Testis (tissue), 3 donors: Measurements from ENCODE around the gene PSMG2. TPM values are rescaled to one million over a fixed set of nuclear protein-coding genes. Genes with fewer than 3 reads are reported as not detected.

Experiments used
- DNase-seq: peaks from one replicate; pipeline ENCODE4 v3.0.0-alpha.2; 2019
- H3K27ac ChIP-seq, 2 donors: fragments of 200-600 bp; sonication (generic); one replicate each; pipeline ENCODE4 v1.5.1; 2019
- H3K27me3 ChIP-seq: fragments of 200-600 bp; sonication (generic); one replicate; pipeline ENCODE4 v1.5.1; 2019
- H3K36me3 ChIP-seq: fragments of 200-600 bp; sonication (generic); one replicate; pipeline ENCODE4 v1.5.1; 2017; ENCODE audit warnings: low read depth; ENCODE audit errors: missing control alignments
- H3K4me1 ChIP-seq: fragments of 200-600 bp; sonication (generic); one replicate; pipeline ENCODE4 v1.5.1; 2019
- H3K4me3 ChIP-seq, 2 donors: fragments of 200-600 bp; sonication (generic); one replicate each; pipeline ENCODE4 v1.5.1; 2017 to 2019
- H3K9me3 ChIP-seq: fragments of 200-600 bp; sonication (generic); one replicate; pipeline ENCODE4 v1.5.1; 2017
- POLR2A ChIP-seq: fragments of 450-650 bp; IDR thresholded peaks from one replicate; pipeline ENCODE4 v1.6.1; 2017; ENCODE audit warnings: antibody characterized with exemption, mild to moderate bottlenecking, moderate library complexity
- WGBS, 2 donors: methylation state at CpG; one replicate each; pipeline ENCODE4 v1.1.5; 2018; 5-methylcytosine and 5-hydroxymethylcytosine counted together
- intact Hi-C: fragments of 100-400 bp; cut with DNase I; formaldehyde crosslinking; loops from one replicate; pipeline ENCODE4 v1.15.1; 2023; ENCODE audit warnings: low total_unique reads
- polyA plus RNA-seq: library from polyadenylated mRNA; stranded (reverse); fragments of 350-450 nt; fragmentation: Illumina TruSeq; extraction: RNeasy Lipid Tissue Mini Kit (QIAGEN cat#74804); gene quantifications from one replicate; pipeline ENCODE4 v1.2.3, GENCODE V29; 2014; ENCODE audit warnings: low read depth, low replicate concordance; ENCODE audit not compliant: insufficient read depth
- total RNA-seq, 2 donors: library from RNA; depleted of rRNA; stranded (reverse); fragments of >200 nt; gene quantifications; one replicate each; pipeline ENCODE4 v1.2.3, GENCODE V29; 2016
- TF ChIP-seq, protein P1 (sequence below), 3 experiments: fragments of 450-650 bp in 2 of 3; fragments of 200-600 bp in 1 of 3; sonication (generic) in 1 of 3; IDR thresholded peaks; one replicate each; pipeline ENCODE4 v1.5.1; 2016 to 2019; ENCODE audit warnings: antibody characterized with exemption in 3 of 3, mild to moderate bottlenecking in 2 of 3, moderate library complexity in 1 of 3

The PSMG2 gene
- total and polyA plus RNA-seq, 3 donors from 2014 or later = 114 to 257 (median 132) TPM

DNA sequence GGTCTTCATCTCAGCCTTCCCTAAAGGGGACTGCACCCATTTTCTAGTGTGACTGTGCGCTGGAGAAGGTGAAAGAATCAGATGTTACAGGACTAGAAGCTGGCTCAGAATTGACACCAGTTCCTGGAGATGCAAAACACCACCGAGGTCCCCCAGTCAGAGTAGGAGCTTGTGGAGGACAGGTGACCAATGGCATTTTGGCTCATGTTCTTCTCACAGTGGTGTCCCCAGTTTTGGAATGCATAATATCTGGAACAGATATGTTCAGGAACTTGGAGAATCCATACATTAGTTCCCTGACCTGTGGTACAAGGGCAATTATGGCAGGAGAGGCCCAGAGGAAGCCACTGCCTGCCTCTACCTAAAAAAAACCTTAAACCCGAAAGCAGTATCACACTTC lies 66.3 kb downstream of the PSMG2 start:
- WGBS, 2 donors = 88 to 97% methylated on average over 3 of the region's 3 CpGs
- Histone ChIP-seq H3K9me3 (no peaks in the 10 kb centered on the region), H3K4me3 (no peak overlapping the region), H3K27ac (no peak overlapping the region), H3K27me3 (no peaks in the 10 kb centered on the region), H3K4me1 (no peaks in the 10 kb centered on the region), H3K36me3 (no peaks in the 10 kb centered on the region)
- intact Hi-C loops = no loop called here
- no peak for TF ChIP-seq POLR2A
- TF ChIP-seq, protein P1, sequence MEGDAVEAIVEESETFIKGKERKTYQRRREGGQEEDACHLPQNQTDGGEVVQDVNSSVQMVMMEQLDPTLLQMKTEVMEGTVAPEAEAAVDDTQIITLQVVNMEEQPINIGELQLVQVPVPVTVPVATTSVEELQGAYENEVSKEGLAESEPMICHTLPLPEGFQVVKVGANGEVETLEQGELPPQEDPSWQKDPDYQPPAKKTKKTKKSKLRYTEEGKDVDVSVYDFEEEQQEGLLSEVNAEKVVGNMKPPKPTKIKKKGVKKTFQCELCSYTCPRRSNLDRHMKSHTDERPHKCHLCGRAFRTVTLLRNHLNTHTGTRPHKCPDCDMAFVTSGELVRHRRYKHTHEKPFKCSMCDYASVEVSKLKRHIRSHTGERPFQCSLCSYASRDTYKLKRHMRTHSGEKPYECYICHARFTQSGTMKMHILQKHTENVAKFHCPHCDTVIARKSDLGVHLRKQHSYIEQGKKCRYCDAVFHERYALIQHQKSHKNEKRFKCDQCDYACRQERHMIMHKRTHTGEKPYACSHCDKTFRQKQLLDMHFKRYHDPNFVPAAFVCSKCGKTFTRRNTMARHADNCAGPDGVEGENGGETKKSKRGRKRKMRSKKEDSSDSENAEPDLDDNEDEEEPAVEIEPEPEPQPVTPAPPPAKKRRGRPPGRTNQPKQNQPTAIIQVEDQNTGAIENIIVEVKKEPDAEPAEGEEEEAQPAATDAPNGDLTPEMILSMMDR (IDR thresholded peaks at IDR 0.05) = no peak
- DNase-seq = no peak

DNA sequence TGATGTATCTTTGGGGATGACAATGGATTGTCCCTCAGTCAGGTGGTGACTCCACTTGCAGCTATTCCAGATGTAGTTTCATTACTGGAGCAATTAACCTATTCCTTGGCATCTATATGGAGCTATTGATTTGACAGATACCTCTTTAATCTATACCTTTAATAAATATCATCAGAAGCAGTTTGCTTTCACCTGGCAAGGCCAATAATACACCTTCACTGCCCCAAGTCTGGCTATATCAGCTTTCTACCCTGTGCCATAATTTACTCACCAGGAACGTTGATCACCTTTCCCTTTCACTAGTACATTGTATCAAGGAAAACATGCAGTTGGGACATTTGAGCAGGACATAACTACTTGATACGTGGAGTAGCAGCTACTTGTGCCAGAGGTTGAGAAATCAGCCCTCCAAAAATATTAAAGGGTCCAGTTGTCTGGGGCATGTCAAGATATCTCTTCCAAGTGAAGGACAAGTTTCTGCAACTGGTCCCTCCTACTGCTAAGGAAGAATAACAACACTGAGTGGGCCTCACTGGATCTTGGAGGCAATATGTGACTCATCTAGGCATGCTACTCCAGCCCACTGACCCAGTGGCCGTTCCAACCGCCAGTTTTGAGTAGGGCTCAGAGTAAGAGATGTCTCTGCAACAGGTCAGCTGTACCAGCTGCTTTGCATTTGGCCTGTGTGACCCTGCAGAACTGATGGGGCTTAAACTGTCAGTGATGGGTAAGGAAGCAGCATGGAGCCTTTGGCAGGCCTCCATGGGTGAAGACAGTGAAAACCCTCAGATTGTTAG lies 67.0 kb downstream of the PSMG2 start:
- intact Hi-C loops = no loop called here

DNA sequence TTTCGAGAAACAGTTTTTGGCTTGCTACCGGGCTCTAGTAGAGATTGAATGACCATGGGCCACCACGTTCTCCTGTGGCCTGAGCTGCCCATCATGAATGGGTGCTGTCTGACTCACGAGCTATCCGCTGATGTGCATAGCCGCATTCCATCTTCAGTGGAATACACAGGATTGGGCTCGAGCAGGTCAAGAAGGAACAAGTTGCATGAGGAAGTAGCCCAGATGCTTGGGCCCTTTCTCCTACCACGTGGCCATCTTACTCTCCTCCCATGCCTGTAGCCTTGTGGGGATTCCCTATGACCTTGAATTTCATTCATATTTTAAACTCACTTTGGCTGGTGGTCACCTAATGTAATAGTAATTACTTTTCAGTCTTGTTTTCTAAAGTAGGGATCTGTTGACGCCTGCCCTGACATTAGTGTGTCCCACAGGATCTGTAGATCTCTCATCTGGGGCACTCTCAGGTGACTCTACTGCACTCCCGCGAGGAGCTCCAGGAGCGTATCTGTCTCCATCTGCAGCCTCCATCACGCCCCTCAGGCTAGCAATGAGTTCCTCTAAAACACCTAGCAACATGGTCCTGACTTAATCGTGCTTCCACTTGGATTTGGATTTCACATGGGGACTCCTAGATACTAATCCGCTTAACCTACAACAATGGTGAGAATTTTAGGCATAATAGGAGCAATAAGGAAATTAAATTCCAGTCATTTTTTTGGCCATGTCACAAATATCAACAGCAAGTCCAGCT lies 67.8 kb downstream of the PSMG2 start:
- no peak for DNase-seq
- no peaks in the 10 kb centered on the region for H3K27me3 ChIP-seq
- no peaks in the 10 kb centered on the region for H3K4me1 ChIP-seq
- TF ChIP-seq, protein P1 (IDR thresholded peaks at IDR 0.05) = no peak
- TF ChIP-seq POLR2A = no peak
- WGBS, 2 donors = 91% methylated on average over 13 to 15 of the region's 15 CpGs
- no peak overlapping the region for H3K27ac ChIP-seq
- no peak overlapping the region for H3K4me3 ChIP-seq
- no peaks in the 10 kb centered on the region for H3K9me3 ChIP-seq
- intact Hi-C loops = no loop called here
- H3K36me3 ChIP-seq = no peaks in the 10 kb centered on the region

More for the DNA sequence above, 67.0 kb downstream of the PSMG2 start:
- no peak for TF ChIP-seq POLR2A
- TF ChIP-seq, protein P1 (IDR thresholded peaks at IDR 0.05) = no peak
- Histone ChIP-seq H3K36me3 (no peaks in the 10 kb centered on the region), H3K9me3 (no peaks in the 10 kb centered on the region), H3K4me1 (no peaks in the 10 kb centered on the region), H3K4me3 (no peak overlapping the region), H3K27ac (no peak overlapping the region), H3K27me3 (no peaks in the 10 kb centered on the region)
- 84 to 85% methylated on average over 4 of the region's 4 CpGs for WGBS, 2 donors
- DNase-seq = no peak

DNA sequence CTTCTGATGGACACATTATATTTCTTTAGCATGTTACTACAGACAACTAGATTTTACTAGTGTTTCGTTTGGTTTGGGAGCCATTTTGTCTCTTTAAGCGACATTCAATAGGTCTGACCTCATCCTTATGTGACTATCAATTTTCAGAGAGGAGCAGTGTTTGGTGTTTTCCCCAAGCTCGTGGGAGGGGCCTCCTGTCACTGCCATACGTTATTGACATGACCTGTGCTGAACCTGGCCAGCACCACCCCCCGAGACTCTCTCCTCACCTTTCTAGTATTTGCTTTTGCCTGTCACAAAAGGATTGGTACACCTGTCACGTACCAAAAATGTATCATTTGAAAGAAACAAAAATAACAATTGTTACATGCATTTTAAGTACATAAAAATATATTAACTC lies 69.3 kb downstream of the PSMG2 start:
- no peaks in the 10 kb centered on the region for H3K36me3 ChIP-seq
- H3K27ac ChIP-seq = no peak overlapping the region
- H3K4me3 ChIP-seq = no peak overlapping the region
- no peak for DNase-seq
- no peaks in the 10 kb centered on the region for H3K4me1 ChIP-seq
- 66 to 69% methylated on average over 6 of the region's 6 CpGs for WGBS, 2 donors
- no peaks in the 10 kb centered on the region for H3K9me3 ChIP-seq
- intact Hi-C loops = no loop called here
- no peaks in the 10 kb centered on the region for H3K27me3 ChIP-seq
- TF ChIP-seq POLR2A = no peak
- TF ChIP-seq, protein P1 (IDR thresholded peaks at IDR 0.05) = no peak
